HCT116 (cell line): ENCODE measurements around the gene RPS25.

ENCODE experiments used
- CEBPB ChIP-seq: IDR thresholded peaks from 2 replicates; pipeline ENCODE4 v1.6.1; 2012; ENCODE audit warnings: low read depth
- EZH2 ChIP-seq: fragments of 200-600 bp; sonication (generic); IDR thresholded peaks from 2 replicates; pipeline ENCODE4 v1.6.1; 2017; ENCODE audit warnings: antibody characterized with exemption, mixed run types
- EZH2phosphoT487 ChIP-seq: fragments of 200-600 bp; IDR thresholded peaks from 2 replicates; pipeline ENCODE4 v1.6.1; 2018; ENCODE audit warnings: antibody characterized with exemption, borderline replicate concordance
- MAX ChIP-seq: IDR thresholded peaks from 2 replicates; pipeline ENCODE4 v1.6.1; 2012
- POLR2A ChIP-seq: IDR thresholded peaks from 2 replicates; pipeline ENCODE4 v1.7.0; 2011; ENCODE audit warnings: borderline replicate concordance; ENCODE audit not compliant: insufficient read depth, insufficient read length; ENCODE audit errors: extremely low read depth
- POLR2AphosphoS5 ChIP-seq: IDR thresholded peaks from 2 replicates; pipeline ENCODE4 v1.6.1; 2011; ENCODE audit warnings: mild to moderate bottlenecking, low read depth, low read length, moderate library complexity
- RAD21 ChIP-seq: IDR thresholded peaks from 2 replicates; pipeline ENCODE4 v1.6.1; 2012; ENCODE audit warnings: low read depth, mild to moderate bottlenecking
- REST ChIP-seq: IDR thresholded peaks from 2 replicates; pipeline ENCODE4 v1.6.1; 2012; ENCODE audit warnings: low read depth
- SIN3A ChIP-seq: IDR thresholded peaks from 2 replicates; pipeline ENCODE4 v1.6.1; 2012; ENCODE audit warnings: low read depth
- SP1 ChIP-seq: IDR thresholded peaks from 2 replicates; pipeline ENCODE4 v1.6.1; 2012; ENCODE audit warnings: low read depth
- ZFX ChIP-seq: fragments of 450-650 bp; IDR thresholded peaks from 2 replicates; pipeline ENCODE4 v1.6.1; 2017
- ZNF274 ChIP-seq: fragments of 200-500 bp; sonication (Bioruptor generic); IDR thresholded peaks from 2 replicates; pipeline ENCODE4 v1.6.1; 2014; ENCODE audit warnings: mild to moderate bottlenecking, low read depth, low read length, inconsistent platforms
- TF ChIP-seq, protein P1 (sequence below), 3 experiments: fragments of 200-600 bp in 1 of 3; sonication (generic) in 1 of 3; IDR thresholded peaks in 2 of 3; conservative IDR thresholded peaks in 1 of 3; 2 replicates each; pipeline ENCODE4 v1.5.1; 2012 to 2017; ENCODE audit warnings: low read depth in 2 of 3, low read length in 2 of 3, antibody characterized with exemption in 1 of 3, borderline replicate concordance in 1 of 3, control low read depth in 1 of 3, mild to moderate bottlenecking in 1 of 3, mixed read lengths in 1 of 3, mixed run types in 1 of 3, moderate library complexity in 1 of 3; ENCODE audit not compliant: insufficient read depth in 1 of 3

- TF ChIP-seq EZH2 (no peak), POLR2AphosphoS5 (no peak), RAD21 (no peak), EZH2phosphoT487 (no peak), ZFX (no peak), REST (no peak), POLR2A (no peak), ZNF274 (no peak), MAX (no peak), CEBPB (no peak), SIN3A (no peak; the same call in 1 of the 2 replicates), SP1 (no peak)
- TF ChIP-seq, protein P1, sequence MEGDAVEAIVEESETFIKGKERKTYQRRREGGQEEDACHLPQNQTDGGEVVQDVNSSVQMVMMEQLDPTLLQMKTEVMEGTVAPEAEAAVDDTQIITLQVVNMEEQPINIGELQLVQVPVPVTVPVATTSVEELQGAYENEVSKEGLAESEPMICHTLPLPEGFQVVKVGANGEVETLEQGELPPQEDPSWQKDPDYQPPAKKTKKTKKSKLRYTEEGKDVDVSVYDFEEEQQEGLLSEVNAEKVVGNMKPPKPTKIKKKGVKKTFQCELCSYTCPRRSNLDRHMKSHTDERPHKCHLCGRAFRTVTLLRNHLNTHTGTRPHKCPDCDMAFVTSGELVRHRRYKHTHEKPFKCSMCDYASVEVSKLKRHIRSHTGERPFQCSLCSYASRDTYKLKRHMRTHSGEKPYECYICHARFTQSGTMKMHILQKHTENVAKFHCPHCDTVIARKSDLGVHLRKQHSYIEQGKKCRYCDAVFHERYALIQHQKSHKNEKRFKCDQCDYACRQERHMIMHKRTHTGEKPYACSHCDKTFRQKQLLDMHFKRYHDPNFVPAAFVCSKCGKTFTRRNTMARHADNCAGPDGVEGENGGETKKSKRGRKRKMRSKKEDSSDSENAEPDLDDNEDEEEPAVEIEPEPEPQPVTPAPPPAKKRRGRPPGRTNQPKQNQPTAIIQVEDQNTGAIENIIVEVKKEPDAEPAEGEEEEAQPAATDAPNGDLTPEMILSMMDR (IDR thresholded peaks at IDR 0.05 in 2 of 3, conservative IDR thresholded peaks at IDR 0.05 in 1 of 3; ENCODE audit: borderline replicate concordance in 1 of 3, insufficient read depth in 1 of 3, low read depth in 2 of 3, low read length in 2 of 3): no peak
Measured at GRCh38 chr11:119012629-119013170, 5.4 kb downstream of the RPS25 start.
